K562 (cell line): Measurements from ENCODE around the gene CAPN3. TPM values are rescaled to one million over a fixed set of nuclear protein-coding genes. Genes with fewer than 3 reads are reported as not detected.

ENCODE experiments used
- CBX8 ChIP-seq: fragments of 200-600 bp; sonication (generic); IDR thresholded peaks from 2 replicates; pipeline ENCODE4 v1.6.1; 2012; ENCODE audit warnings: borderline replicate concordance, mixed run types, low read depth, mild to moderate bottlenecking, moderate library complexity, mixed read lengths, low read length, control low read depth, inconsistent platforms; ENCODE audit not compliant: poor library complexity, severe bottlenecking; ENCODE audit errors: extremely low read depth
- HMGN3 ChIP-seq: IDR thresholded peaks from 2 replicates; pipeline ENCODE4 v1.6.1; 2011; ENCODE audit warnings: borderline replicate concordance, low read depth, mild to moderate bottlenecking, mixed read lengths, low read length; ENCODE audit not compliant: insufficient read length; ENCODE audit errors: extremely low read depth
- HOMEZ ChIP-seq: fragments of 250-450 bp; sonication (Bioruptor Pico); IDR thresholded peaks from 2 replicates; pipeline ENCODE4 v1.4.0; 2020; ENCODE audit warnings: mild to moderate bottlenecking, moderate library complexity
- MCM2 ChIP-seq: fragments of 450-650 bp; IDR thresholded peaks from 2 replicates; pipeline ENCODE4 v1.6.1; 2017; ENCODE audit warnings: low read depth, mild to moderate bottlenecking
- SMARCB1 ChIP-seq: IDR thresholded peaks from 2 replicates; pipeline ENCODE4 v1.6.1; 2011; ENCODE audit warnings: improper control_type of control experiment, low read depth; ENCODE audit not compliant: insufficient read length
- STAT5A ChIP-seq: IDR thresholded peaks from 2 replicates; pipeline ENCODE4 v1.6.1; 2012; ENCODE audit warnings: low read length, inconsistent platforms, borderline replicate concordance
- TEAD1 ChIP-seq, 2 experiments: fragments of 450-650 bp in 1 of 2; sonication (generic) in 1 of 2; formaldehyde crosslinking; IDR thresholded peaks; 2 replicates each; pipeline versions ENCODE4 v1.4.0 to v1.8.0; 2020 to 2022; ENCODE audit warnings: mild to moderate bottlenecking in 2 of 2, missing genetic modification reagents in 1 of 2
- ZNF184 ChIP-seq: sonication (generic); formaldehyde crosslinking; IDR thresholded peaks from 2 replicates; pipeline ENCODE4 v1.5.0; 2020; ENCODE audit warnings: missing genetic modification reagents
- ZNF551 ChIP-seq: fragments of 250-450 bp; sonication (Bioruptor Pico); IDR thresholded peaks from 2 replicates; pipeline ENCODE4 v1.5.0; 2021; ENCODE audit warnings: mild to moderate bottlenecking, moderate library complexity
- ZNF77 ChIP-seq: fragments of 250-450 bp; sonication (Bioruptor Pico); IDR thresholded peaks from 2 replicates; pipeline ENCODE4 v1.5.0; 2020
- polyA plus RNA-seq, 8 experiments: library from polyadenylated mRNA; depleted of rRNA in 4 of 8; stranded (reverse) in 5 of 8; unstranded in 3 of 8; fragments of >200 nt; fragmentation: Nextera tagmentation in 2 of 8; fragmentation: Illumina TruSeq in 1 of 8; extraction: Ambion mirVana in 2 of 8; extraction: Trizol in 1 of 8; gene quantifications; 2 replicates each; pipeline versions ENCODE4 v1.2.1 to v1.2.3, GENCODE V29; 2011 to 2014; ENCODE audit warnings: inconsistent platforms in 1 of 8, missing spikeins in 1 of 8
- total RNA-seq, 7 experiments: library from RNA; depleted of rRNA in 6 of 7; stranded (reverse); fragments of >200 nt in 6 of 7; fragmentation: Illumina TruSeq in 2 of 7; extraction: Trizol in 2 of 7; gene quantifications; 2 replicates each; pipeline versions ENCODE4 v1.2.1 to v1.2.3, GENCODE V29; 2011 to 2021; ENCODE audit warnings: low replicate concordance in 1 of 7
- TF ChIP-seq, protein P1 (sequence below): sonication (generic); formaldehyde crosslinking; IDR thresholded peaks from 2 replicates; pipeline ENCODE4 v1.8.0; 2022; ENCODE audit warnings: mild to moderate bottlenecking, missing genetic modification reagents
- TF ChIP-seq, protein P2 (sequence below): fragments of 250-450 bp; sonication (Bioruptor Pico); IDR thresholded peaks from 2 replicates; pipeline ENCODE4 v1.8.0; 2021; ENCODE audit warnings: moderate library complexity, mild to moderate bottlenecking, inconsistent platforms

Gene CAPN3
- total and polyA plus RNA-seq, 9 of the 15 experiments (the other 6 are each of a cell fraction or from before 2014, with no cell fraction given): 0.03 to 0.34 (median 0.20) TPM; not detected in 2

DNA sequence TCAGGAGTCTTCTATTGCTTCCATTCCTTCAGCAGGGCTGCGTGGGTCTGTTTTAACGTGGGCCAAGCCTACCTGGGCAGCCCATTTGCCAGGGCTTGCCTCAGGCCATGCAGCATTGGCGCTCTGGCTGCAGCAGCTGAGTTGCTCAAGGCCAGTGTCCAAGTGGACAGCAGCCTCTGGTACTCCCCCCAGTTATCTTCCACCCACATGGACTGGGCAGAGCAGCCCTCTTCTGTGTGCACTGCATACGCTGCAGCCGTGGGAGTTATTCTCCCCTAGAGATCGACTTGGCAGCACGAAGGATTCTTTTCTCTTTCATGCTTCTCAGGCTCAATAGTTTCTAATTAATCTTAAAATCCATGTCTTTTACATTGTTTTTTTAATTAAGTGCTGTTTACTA is 6.9 kb upstream of the CAPN3 start (continued):
- TF ChIP-seq HOMEZ (CRISPR knock-in tag) (no peak), CBX8 (no peak), HMGN3 (no peak), TEAD1 (CRISPR knock-in tag; IDR thresholded peaks at IDR 0.05) (no peak), SMARCB1 (no peak), ZNF184 (CRISPR knock-in tag) (no peak), ZNF551 (CRISPR knock-in tag) (no peak), MCM2 (no peak), ZNF77 (no peak), STAT5A (no peak)
- TF ChIP-seq, protein P1, sequence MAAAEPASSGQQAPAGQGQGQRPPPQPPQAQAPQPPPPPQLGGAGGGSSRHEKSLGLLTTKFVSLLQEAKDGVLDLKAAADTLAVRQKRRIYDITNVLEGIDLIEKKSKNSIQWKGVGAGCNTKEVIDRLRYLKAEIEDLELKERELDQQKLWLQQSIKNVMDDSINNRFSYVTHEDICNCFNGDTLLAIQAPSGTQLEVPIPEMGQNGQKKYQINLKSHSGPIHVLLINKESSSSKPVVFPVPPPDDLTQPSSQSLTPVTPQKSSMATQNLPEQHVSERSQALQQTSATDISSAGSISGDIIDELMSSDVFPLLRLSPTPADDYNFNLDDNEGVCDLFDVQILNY: no peak
- TF ChIP-seq, protein P2, sequence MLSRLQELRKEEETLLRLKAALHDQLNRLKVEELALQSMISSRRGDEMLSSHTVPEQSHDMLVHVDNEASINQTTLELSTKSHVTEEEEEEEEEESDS (CRISPR knock-in tag): no peak
